RPMI7951 (cell line): ENCODE measurements around the gene ASCL2. TPM values are rescaled to one million over a fixed set of nuclear protein-coding genes. Genes with fewer than 3 reads are reported as not detected.

Experiments used
- DNase-seq: peaks from one replicate; pipeline ENCODE4 v3.0.0-alpha.2; 2012; ENCODE audit warnings: low read depth
- total RNA-seq: library from RNA; depleted of rRNA; stranded (reverse); fragments of >200 nt; shearing (Covaris generic); gene quantifications from 2 replicates; pipeline ENCODE4 v1.2.3, GENCODE V29; 2014; rRNA removed

Gene ASCL2, protein sequence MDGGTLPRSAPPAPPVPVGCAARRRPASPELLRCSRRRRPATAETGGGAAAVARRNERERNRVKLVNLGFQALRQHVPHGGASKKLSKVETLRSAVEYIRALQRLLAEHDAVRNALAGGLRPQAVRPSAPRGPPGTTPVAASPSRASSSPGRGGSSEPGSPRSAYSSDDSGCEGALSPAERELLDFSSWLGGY
- total RNA-seq: not detected in 2 replicates

DNA sequence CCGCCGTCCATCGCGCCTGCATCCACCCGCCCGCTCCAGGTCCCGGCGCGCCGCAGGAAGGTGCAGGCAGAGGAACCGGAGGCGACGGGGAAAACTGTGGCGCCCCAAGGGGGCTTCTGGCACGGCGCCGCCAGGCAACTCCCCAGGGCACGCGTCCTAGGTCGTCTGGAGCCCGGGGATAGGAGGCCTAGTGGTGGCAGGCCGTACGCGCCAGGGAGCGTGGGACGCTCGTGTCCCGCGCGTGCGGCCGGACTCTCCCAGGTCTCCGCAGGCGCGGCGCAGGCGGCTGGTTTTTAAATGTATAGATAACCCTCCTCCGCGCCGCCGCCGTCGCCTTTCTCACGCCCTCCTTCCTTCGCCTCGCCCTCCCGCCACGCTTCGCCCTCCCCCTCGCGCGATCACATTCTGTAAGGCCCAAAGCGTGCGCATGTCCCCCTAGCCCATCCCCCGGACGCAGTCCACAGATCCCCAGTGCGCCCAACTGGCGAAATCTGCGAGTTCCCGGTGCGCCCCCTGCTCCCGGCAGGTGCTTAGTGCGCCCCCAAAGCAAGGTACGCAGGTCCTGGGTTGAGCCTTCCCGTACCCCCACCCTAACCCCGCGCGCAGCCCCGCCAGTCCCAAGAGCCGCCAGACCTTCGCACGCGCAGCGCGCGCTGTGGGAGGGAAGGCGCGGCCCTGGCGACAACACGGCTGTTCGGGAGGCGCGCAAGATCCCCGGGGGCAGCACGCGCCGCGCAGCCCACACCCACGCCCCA lies at the start of gene ASCL2:
Gene ASCL2, minus strand, starts transcription at position 267 of the 755 bp plus-strand sequence. Its CDS starts 256 bp downstream, at position 11.
- DNase-seq: no peak

DNA sequence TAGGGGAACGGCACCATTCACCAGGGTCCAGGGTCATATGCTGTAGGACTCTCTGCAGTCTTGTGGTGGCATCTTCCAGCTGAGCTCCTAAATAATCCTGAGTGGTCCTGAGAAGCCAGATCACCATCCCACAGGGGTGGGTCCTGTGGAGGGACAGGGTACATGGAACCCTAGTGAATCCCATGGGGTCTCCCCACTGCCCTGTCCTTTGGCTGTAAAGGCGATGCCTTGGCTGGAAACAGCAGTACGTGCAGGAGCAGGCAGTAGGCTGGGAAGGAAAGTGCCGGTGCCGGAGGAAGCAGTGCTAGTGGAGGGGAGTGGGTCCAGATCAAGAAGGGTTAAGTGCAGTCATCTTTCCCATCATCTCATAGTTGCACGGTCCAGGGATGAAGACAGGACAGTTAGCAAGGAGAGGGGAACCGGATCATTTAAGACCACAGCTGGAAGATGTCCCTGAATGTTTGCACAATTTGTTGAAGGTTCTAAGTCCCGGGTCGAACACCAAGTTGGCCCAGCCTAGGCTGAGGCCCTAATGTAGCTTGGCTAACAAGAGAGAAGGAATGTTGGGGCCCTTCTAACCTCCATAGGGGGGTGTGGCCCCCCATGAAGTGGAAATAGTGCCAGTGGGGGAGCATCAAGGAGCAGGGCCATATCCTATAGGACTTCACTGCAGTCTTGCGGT lies 49.5 kb upstream of the ASCL2 start:
- DNase-seq: no peak

DNA sequence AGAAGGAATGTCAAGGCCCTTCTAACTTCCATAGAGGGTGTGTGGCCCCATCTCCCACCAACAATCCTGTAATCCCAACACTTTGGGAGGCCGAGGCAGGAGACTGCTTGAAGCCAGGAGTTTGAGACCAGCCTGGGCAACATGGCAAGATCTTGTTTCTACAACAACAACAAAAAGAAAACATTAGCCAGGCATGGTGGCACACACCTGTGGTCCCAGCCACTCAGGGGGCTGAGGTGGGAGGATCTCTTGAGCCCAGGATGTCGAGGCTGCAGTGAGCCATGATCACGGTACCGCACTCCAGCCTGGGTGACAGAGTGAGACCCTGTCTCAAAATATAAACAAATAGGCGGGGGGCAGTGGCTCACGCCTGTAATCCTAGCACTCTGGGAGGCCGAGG lies 48.3 kb upstream of the ASCL2 start:
- DNase-seq: no peak

DNA sequence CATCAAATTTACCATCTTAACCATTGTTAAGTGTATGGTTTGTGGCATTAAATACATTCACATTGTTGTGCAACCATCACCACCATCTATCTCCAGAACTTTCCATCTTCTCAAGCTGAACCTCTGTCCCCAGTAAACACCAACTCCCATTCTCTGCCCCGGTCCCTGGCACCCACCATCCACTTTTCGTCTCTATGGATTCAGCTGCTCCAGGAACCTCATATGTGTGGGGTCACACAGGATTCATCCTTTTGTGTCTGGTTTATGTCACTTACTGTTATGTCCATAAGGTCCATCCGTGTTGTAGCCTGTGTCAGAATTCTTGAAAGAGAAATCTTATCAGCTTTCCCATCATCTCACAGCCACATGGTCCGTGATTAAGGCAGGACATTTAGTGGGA lies 47.7 kb upstream of the ASCL2 start:
- no peak for DNase-seq

DNA sequence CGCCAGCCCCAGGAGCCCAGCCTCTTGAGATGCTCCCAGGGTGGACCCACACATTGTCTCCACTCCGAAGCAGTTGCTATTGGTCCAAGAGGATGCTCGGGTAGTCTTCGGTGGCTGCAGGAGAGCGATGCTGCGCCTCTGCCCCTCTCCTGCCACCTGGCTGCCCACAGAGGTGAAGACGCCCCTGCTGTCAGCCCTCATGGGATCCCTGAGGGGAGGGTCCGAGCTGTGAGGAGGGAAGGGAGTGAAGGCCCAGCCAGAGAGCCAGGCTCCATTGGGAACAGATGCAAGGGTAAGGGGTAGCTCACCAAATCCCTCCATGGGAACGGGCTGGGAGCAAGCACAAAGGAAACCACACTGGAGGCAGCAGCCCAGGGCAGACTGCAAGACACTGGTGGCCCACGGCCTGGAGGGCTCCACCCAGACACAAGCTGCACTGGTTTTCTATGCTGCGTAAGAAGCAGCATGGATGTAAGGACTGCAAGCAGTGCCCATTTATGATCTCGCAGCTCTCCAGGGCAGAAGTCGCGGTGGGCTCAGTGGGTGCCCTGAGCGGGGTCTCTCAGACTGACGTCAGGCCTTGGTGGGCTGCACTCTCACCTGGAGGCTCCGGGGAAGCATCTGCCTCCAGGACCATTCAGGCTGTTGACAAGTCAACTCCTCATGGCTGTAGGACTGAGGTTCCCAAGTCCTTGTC lies 47.1 kb upstream of the ASCL2 start:
- no peak for DNase-seq

DNA sequence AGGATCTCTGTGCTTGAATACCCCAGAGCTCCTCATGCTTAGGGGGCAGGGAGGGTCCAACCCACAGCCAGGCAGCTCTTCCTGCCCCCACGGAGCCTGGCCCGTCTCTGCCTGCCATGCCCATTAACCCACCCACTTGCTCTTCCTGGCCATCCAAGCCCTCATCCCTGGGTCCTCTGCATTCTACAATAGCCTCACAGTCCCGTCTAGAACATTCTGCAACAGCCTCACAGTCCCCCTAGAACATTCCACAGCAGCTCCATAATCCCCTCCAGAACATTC lies 46.5 kb upstream of the ASCL2 start:
- no peak for DNase-seq

DNA sequence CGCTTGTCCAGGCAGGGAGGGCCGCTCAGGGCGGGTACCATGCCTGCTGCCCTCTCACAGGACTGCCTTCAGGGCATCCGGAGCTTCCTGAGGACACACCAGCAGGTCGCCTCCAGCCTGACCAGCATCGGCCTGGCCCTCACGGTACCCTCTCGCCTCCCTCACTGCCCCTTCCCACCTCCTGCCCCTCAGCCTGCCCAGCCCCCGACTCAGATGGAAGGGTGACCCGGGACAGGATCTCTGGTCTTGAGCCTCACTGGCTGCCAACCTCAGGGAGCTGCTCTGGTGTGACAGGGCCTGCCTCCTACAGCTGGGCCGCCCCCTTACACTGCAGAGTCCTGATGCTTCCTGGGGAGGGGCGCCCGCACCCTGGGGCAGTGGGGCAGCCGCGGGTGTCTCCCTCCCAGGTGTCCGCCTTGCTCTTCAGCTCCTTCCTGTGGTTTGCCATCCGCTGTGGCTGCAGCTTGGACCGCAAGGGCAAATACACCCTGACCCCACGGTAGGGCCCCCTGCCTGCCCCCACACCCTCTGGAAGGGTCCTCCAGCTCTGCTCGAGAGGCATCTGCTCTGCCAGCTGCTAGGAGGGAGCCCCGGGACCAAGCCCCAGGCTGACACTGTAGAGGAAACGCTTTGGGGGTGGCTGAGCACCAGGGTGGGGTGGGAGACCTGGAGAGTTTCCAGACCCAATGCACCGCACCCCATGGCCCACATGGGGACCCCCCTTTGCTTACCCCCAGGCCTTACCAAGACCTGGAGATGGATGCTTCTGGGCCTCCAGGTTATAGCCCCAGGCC lies 46.0 kb upstream of the ASCL2 start:
- DNase-seq: no peak

DNA sequence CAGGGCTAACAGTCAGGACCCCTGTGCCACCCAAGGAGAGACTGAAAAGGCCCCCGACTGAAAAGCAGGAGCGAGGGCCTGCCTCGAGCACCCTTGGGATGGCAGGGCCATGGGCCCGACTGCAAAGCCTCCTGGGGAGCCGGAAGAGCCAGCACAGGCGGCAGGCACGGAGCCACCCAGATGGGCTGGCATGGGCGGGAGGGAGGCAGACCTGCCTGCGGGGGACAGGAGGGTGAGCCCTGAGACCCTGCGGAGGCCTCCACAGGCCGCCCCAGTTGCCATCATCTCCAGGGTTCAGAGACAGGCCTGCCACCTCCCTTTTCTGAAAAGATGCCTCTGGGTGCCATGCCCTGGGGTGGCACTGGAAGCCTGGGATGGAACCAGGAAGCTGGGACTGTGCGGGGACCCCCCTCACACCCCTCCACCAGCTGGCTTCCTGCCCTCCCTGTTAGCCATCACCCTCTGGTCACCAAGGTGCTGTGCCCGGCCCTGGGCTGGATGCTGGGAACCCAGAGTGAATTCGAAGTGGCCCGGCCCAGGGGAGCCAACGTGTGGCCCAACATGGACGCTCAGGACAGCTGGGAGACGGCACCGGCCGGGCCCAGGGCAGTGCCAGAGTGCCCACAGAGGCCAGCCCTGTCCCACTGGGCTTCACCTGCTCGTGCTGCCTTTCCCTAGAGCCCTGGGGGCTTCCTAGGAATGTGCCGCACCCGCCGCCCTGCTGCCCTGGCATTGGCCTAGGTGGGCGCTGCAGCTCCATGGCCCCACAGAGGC lies 45.2 kb upstream of the ASCL2 start:
- DNase-seq: no peak

DNA sequence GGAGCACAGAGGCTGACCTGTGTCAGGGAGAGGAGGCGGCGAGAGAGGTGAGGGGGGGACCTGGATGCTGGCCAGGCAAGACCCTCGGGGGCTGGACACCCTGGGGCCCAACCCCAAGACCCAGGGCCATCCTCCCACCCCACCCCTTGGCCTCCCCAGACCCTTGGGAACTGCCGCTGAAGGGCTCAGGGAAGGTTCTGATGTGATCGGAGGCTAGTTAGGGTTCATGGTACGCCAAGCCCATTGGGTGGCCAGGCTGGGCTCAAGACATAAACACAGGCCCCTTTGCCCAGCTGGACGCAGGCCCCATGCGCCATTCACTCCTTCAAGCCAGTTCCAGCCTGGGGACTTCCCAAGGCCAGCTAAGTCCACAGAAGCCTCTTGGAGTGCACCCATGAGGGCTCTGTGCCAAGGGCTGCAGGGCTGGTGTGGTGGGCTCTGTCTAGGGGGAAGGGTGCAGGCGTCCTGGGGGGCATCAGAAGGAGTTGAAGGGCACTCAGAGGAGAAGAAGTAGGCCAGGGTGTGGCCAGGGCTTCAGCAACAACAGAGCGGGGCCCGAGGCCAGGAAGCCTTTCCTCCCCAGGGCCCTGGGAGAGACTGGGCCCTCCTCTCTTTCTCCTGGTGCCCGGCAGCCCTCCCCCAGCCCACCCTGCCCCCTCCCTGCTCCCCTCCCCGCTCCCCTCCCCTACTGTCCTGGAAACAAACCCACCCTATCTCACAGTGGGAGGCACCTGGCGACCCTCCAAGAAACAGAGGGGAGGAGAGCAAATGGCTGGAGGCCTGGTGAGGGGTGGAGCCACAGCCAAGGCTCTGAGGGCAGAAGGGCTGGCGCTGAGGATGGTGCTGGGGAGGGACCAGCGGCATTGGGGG lies 44.4 kb upstream of the ASCL2 start:
- DNase-seq: peak; percentile 84

DNA sequence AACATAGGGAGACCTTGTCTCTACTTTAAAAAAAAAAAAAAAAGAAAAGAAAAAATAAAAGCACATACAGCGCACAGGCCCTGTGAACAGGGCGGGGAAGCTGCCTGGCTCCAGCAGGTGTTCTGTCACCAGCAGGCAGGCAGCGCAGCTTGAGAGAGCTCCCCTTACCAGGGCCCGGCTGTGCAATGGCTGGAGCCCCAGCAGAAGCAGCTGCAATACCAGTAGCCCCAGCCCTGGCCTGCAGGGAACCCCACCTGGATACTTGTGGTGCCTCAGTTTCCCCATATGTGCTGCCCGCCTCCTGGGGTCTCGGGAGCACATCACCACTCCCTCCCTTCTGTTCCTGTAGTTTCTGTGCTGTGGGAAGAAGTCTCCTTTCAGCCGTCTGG lies 43.7 kb upstream of the ASCL2 start:
- no peak for DNase-seq

DNA sequence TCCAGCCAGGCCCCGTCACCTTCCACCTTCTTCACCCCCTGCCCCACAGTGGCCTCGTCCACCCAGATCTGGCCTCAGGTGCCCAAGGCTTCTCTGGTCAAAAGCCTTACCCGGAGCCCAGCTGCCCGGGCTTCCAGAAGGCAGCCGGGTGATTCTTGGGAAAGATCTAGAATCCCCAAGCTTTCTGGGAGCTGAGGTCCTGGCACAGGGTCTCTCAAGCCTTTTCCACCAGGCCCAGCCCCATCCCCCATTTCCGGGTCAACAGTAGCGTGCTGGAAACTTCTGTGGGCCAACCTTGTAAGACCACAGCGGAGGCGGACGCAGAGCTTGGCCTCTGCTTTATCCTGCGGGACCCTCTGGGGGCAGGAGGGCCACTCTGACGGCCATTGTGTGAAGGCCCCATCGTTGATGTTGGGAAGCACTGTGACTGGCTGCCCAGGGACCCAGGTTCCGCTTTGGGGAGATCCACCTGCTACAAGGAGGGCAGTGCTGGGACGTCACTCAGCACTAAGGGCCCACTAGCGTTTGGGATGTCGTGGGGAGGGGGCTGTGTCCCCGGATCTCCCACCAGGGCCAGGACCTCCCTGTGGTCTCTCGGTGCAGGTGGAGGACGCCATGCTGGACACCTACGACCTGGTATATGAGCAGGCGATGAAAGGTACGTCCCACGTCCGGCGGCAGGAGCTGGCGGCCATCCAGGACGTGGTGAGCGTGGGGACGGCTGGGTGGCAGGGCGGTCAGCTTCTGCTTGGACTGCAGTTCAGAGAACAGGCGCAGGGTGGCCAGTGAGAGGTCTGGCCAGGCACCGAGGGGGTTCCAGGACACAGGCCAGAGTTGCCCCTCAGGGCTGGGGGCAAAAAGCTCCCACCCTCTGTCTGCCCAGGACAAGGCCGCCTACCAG lies 42.9 kb upstream of the ASCL2 start:
- no peak for DNase-seq

DNA sequence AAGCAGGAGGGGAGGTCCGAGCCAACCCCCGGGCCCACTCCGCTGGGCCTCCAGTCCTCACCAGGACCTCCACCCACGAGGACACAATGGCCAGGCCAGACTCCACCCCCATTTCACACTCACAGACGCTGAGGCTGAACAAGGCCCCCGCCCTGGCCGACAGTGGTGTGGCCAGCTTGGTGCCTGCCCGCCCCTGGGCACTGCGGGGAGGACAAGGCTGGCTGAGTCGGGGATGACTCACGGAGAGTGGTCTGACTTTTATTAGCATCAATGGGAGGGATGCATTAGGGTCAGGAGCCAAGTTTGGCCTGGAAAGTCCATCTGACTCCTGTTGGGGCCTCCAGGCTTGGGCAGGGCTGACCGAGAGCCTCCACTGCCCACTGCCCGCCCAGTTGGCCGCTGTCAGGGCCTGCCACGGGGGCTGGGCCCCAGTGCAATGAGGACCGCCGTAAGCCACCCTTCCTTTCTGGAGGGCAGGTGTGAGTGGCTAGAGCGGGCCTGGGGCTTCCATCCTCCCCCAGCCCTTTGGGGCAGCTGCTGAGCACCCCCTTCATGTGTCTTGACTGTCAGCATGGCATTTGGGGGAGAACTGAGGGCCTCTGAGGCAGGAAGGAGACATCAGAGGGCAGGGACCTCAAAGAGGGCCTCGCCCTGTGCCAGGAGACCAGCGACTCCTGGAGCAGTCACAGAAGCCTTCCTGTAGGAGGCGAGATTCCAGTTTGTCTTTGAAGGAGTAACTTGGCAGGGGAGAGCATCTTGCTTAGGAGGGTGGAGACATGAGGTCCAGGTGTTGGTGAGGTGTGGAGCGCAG lies 42.0 kb upstream of the ASCL2 start:
- DNase-seq: peak; percentile 96

DNA sequence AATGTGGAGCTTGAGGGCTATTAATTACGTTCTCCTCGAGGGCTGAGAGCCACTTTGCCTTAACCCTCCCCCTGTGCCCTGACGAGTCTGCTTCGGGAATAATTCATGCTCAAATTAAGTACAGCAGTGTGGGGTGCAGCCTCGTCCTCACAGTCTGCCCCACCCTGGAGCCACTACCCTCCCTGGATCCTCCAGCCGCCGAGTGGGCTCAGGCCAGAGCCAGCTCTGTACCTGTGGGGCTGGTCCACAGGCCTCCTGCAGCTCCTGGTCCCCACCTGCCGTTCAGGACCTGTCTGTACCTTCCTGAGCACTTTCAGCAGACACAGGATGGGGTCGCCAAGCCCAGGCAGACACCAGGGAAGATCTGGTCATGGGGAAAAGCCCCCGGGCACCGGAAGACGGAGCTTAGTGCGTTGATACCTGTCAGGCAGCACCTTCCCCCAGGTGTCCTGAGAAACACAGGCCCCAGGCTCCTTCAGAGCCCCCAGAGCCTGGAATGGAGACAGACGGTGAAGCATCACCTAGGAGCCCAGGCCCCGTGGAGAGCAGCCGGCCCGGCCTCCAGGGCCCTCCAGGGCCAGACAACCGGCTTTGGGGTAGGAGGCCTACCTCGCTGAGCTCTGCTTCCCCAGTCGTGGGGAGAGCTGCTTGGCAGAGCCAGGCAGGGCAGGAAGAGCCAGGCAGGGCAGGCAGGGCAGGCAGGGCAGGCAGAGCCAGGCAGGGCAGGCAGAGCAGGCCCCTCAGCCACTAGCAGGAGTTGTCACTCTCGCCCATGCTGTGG lies 41.2 kb upstream of the ASCL2 start:
- peak; percentile 23 for DNase-seq

DNA sequence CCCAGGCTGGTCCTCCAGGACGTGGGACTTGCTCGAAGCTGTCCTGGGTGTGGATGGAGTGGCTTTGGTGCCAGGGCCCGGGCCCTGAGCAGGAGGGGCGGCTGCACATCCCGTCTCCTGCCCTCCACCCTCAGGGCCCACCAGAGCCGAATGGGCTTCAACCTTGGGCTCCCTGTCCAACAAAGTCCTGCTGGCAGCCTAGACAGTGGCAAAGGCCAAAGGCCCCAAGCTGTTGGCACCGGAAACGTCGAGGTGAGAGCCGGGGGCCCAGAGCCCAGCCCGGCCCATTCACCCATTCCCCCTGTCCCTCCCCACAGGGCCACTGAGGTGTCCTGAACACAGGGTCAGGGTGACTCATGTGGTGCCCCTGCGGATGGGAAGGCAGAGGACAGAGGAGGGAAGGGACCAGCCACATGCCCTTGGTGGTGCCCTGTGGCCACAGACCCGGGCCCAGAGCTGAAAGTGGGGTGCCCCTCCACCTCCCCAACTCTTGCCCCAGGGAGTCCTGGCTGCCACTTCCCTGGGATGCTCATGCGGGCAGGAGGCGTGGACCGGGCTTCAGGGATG lies 40.5 kb upstream of the ASCL2 start:
- peak; percentile 29 for DNase-seq

DNA sequence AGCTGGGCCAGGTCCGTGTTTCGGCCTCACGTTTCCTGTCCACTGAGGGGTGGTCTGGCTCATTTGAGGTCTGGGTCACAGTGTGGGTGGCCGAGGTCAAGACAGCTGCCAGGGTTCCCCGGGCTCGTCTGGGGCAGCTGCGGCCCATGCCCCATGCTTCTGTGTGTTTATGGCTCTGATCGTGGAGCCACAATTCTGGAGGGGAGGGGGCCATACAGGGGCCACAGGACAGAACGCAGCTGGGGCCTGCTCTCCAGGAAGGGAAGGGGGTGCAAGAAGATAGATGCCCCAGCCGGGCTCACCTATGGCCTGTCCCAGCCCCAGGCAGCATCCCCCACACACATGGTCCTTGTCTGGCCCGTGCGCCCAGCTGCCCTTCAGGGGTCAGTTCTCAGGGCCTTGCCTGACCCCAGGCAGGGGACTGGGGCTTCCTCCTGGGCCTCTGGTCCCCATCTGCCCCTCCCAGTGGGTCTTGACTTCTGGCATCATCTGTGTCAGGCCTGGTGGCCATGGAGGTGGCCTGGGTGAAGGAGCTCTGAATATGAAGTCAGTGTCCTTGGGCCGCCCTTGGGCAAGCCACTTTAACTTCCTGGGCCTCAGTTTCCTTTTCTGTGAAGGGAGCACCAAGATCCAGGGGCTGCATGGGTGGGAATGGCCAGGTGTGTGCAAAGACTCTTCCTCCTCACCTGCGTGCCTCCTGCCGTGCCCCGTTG lies 39.8 kb upstream of the ASCL2 start:
- no peak for DNase-seq
